ENCODE measurements around the gene THSD4.

DNA sequence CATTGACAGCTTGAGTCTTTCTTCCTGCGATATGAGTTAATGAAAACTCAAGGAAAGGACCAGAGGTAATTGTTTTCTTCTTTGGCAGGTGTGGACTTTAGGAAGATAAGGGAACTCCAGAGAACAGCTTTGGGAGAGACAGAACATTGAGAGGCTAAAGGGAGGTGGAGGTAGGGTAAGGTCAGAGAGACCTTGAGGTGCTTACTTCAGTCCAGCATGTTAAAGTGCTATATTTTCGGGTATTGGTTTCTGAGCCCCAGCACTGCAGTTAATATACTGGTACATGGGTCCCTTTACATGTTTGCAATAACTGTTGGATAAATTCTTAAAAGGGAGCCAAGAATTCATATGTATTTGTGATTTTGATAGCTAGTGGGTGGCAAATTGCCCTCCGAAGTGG is 322.1 kb downstream of the THSD4 start:
- TF ChIP-seq, protein P1, sequence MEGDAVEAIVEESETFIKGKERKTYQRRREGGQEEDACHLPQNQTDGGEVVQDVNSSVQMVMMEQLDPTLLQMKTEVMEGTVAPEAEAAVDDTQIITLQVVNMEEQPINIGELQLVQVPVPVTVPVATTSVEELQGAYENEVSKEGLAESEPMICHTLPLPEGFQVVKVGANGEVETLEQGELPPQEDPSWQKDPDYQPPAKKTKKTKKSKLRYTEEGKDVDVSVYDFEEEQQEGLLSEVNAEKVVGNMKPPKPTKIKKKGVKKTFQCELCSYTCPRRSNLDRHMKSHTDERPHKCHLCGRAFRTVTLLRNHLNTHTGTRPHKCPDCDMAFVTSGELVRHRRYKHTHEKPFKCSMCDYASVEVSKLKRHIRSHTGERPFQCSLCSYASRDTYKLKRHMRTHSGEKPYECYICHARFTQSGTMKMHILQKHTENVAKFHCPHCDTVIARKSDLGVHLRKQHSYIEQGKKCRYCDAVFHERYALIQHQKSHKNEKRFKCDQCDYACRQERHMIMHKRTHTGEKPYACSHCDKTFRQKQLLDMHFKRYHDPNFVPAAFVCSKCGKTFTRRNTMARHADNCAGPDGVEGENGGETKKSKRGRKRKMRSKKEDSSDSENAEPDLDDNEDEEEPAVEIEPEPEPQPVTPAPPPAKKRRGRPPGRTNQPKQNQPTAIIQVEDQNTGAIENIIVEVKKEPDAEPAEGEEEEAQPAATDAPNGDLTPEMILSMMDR (conservative IDR thresholded peaks at IDR 0.05; ENCODE audit: low read depth, low read length), result no peak
- TF ChIP-seq EZH2phosphoT487 (IDR thresholded peaks at IDR 0.05; ENCODE audit: borderline replicate concordance, low read length), result no peak
- no peak for TF ChIP-seq EZH2 (IDR thresholded peaks at IDR 0.05; ENCODE audit: low read length, unreplicated experiment)
